T1000 (cell line): ENCODE results near the gene CCR5AS.
"Not testable (repeated sequence)": the region's sequence is repeated elsewhere in the genome, so short reads cannot be mapped to it uniquely, and the experiment has no call there.

ENCODE experiments used
- DNase-seq: peaks from one replicate; lab custom pipeline; 2025; ENCODE audit warnings: mixed read lengths; lab: John Stamatoyannopoulos, UW

The CCR5AS gene

DNA sequence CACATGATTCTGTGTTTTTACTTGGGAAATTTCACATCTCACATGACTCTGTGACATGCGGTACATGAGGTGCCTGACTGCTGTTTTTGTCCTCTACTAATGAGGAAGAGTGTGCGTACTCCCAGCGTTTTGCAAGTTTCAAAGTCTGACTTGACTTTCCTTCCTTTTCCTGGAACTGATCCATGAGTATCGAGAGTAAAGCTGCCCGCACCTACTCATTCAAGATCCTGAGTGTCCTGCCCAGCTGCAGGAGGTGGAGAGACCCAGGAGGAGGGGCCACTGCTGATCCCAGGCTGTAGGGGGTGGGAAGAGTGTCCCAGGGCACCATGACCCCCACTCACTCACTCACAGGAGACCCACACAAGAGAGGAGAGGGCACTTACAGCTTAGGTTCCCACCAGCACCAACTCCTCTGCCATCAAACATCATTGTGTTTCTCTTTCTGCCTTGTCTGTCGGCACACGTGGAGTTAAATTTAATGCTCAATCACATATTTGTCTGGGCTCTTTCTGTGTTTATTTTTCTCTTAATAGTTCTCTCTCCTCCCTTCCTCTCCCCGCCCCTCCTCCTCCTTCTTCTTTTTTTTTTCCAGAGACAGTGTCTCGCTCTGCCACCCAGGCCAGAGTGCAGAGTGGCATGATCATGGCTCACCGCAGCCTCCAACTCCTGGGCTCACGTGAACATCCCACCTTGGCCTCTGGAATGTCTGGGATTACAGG lies 1.4 kb downstream of the CCR5AS start:
- DNase-seq = no peak

DNA sequence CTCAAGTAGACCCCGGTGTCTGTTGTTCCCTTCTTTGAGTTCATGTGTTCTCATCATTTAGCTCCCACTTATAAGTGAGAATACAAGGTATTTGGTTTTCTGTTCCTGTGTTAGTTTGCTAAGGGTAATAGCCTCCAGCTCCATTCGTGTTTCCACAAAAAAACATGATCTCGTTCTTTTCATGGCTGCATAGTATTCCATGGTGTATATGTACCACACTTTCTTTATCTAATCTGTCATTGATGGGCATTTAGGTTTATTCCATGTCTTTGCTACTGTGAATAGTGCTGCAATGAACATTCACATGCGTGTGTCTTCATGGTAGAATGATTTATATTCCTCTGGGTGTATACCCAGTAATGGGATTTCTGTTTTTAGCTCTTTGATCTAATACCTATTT lies 4.0 kb downstream of the CCR5AS start:
- DNase-seq = not testable (repeated sequence)

DNA sequence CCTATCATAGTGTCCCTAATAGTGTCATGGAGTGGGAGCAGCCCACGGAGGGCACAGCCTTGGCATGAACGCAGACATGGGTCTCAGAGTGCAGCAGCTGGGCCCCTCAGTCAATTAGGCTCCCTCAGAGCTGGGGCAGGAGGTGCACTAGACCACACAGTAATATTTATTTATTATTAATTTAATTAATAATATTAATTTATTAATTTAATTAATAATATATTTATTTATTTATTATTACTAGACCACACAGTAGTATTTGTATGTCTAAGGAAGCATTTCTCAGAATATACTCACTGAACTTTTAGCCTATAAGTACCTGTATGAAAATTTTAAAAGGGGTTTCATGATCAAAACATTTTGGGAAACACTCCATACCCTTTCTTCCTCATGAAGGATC lies 5.3 kb downstream of the CCR5AS start:
- DNase-seq = no peak

DNA sequence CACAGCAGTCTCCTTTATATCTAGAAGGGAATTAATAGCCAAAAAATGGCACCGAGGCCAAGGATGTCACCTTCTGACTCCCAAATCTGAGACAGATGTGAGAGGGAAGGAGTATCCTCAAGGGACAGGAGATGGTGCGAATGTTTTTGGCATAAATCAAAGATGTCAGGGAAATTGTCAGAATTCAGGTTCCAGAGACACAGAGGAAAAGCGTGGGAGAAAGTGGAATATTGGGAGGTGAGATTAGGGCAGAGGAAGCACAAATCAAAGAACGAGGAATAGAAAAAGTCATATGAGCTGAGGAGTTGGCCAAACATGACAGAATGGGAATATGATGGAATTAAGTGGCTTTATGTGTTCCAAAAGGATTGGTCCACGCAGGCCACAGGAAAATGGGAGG lies 6.0 kb downstream of the CCR5AS start:
- no peak for DNase-seq

DNA sequence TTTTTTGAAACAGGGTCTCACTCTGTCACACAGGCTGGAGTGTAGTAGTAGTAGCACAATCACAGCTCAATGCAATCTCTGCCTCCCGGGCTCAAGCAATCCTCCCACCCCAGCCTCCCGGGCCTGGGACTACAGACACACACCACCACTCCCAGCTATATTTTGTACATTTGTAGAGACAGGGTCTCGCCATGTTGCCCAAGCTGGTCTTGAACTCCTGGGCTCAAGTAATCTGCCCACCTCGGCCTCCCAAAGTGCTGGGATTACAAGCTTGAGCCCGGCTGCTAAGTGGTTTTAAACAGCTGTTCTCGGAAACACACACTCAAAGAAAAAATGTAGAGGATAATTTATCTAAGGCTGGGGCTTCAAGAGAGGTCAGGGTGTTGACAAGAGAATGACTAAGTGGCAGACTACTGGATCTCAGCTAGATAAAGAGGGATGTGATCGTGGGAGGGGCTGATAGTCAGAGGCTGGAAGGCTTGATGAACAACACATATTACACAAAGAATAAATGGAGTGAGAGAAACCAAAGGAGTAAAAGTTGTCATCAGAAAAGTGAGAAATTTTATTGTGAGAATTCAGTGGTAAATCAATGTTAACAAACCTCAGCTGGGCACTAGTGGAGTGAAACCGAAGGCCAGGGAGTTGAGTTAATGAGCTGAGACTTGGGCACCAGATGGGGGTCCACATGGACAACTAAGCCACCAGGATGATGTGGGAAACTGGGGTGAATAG lies 6.7 kb downstream of the CCR5AS start:
- no peak for DNase-seq

DNA sequence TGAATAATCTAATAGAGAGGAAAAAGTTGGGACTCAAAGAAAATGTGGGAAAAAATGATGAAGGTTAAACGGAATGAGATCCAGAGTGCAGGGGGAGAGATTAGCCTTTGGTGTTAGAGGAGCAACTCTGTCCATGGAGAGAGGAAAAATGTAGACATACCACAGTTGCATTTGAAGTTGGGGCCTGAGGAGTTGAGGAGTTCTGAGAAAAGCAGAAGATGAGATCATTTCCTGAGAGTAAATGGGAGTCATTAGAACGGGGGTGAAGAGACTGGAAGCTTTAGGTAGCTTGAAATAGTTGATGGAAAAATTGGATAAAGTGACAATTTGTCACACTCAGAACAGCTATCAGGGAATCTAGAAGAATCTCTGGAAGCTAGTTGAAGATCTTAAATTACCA lies 7.3 kb downstream of the CCR5AS start:
- no peak for DNase-seq

DNA sequence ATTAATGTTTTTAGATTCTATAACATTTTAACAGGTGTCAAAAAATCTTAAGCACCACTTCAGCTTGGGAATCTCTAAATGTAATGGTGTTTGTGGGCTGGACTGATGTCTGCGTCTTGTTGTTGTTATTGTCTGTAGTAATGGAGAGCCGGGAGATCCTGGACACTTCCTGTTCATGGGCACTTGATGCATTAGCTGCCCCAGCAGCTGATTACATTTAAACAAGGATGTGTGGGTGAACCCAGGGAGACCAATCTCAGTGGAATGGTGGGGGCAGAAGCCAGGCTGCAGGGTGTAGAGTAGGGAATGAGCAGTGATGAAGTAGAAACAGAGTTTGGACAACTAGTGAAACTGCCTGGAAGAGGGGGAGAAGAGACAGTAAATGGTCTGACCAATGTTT lies 7.8 kb downstream of the CCR5AS start:
- DNase-seq = no peak

DNA sequence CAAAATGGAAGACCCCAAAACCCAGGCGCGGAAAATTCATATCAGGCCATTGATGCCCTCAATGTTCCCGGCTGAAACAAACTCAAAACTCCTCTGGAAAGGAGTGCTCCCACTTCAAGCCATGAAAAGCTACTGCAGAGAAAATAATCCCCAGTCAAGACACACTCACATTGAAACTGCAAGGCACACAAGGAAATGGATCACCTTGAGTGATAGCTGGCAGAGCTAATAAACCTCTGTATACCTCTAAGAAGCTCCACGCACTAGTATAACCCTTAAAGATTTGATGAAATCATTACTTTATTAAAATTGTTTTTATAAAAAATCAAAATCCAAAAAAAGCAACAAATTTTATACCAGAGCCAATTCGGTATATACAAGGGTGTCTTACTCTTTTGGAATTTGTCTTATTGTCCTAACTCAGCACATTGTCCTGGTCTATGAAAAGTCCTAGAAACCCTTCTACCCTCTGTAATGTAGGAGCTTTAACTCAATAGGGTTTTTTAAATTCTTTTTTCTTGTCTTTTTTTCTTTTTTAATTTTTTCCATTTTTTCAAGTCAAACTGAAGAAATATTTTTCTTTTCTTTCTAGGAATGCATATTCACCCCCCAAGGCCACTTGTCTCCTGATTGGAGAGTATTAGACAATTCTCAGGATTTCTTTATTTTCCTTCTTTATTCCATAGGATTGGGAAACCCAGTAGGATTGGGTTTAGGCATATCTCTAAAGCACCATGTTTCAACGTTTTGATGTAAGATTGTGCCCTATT lies 8.5 kb downstream of the CCR5AS start:
- no peak for DNase-seq

DNA sequence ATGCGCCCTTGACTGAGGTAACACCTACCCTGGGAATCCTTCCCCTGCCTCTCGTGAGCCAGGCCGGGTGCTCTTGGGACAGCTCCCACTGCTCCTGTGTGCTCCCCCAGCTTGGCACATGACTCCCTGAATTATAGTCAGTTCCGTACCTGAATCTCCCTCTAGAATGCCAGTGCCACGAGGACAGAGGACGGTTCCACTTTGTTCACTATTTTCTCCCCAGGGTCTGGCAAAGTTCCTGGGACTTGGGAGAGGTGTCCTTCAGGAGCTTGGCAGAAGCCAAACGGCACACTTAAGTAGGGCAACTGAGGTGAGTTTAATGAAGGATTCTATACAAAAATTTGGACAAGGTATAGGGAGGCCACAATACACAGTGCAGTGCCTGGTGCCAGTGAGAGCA lies 9.8 kb downstream of the CCR5AS start:
- no peak for DNase-seq

DNA sequence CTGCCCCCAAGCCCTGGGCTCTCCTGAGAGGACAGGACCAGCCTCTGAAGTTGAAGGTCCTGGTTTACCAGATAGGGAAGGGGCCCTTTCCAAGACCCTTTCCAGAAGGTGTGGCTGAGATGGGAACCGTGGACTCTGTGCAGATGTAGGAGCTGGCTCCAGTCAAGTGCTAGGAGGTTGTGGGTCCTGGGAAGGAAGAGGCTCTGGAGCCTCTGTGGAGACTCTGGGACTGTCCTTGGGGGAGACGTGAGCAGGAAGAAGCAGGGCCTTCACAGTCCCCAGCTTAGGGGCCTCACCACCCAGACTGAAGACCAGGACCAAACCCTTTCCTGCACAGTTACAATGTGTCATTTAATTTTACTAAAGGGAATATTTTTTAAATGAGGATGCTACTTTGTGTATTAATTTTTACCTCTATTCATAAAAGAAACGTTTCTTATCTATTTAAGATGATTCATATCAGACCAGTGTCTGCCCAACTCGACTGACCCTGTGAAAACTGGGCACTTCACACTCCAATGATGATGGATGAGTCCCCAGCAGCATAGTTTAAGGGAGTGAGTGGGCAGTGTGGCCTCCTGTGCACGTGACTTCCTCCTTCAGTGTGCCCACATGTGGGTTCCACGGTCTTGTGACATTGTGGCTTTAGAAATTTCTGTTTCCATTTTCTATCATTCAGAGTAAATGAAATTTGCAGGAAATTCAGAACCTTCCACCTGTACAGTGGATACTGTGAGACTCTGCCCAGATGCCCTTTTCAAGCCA lies 10.9 kb downstream of the CCR5AS start:
- no peak for DNase-seq

DNA sequence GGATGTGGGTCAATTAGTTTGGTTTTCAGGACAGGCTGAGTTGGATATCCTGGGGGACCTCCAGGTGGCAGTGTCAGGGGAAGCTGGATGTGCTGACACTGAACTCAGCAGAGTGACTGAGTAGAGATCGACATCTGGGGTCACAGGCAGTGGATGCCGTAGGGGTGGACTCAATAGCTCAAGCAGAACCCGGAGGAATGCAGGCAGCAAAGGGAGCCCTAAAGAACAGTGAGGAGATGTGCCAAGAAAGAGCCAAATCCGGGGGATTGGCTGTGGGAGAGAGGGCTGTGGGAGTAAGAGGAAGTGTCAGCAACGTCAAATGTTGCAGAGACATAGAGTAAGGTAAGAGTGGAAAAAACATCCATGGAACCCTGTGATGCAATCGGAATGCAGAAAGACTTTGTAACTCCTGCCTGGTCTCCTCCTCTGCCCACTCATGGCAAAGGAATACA lies 11.6 kb downstream of the CCR5AS start:
- no peak for DNase-seq

DNA sequence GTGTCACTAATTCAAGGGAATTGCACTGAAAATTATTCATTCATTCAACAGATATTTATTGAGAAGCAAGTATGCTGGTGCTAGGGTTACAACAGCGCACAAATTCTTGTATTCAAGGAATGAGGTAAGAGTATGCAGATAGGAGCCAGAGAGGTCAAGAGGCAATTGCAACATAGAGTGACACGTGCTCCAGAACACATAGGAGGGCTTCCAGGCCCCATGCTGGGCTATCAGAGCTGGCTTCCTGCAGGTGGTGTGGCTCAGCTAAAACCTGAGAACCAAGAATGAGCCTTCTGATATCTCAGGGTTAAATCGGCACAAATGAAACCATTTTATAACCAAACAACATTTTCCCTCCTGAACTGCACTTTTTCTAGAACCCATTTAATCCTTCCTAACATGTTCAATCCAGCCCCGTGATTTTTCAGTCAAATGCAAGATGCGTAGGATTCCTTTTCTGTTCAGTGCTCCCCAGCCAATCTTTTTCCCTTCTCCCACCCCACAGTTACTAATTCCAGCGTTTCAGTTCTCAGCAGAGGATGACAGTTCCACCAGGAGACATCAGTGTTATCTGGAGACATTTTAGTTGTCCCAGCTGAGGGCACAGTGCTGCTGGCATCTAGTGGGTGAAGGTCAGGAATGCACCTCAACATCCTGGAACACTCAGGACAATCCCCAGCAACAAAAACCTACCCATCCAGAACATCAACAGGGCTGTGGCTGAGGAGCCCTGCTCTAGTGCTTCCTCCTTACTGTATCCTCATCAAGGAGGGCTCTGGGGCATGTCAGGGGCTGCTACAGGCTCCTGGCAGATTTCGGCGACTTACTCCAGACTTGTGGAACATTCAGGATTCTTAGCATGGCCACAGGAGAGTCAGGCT lies 13.1 kb downstream of the CCR5AS start:
- no peak for DNase-seq

DNA sequence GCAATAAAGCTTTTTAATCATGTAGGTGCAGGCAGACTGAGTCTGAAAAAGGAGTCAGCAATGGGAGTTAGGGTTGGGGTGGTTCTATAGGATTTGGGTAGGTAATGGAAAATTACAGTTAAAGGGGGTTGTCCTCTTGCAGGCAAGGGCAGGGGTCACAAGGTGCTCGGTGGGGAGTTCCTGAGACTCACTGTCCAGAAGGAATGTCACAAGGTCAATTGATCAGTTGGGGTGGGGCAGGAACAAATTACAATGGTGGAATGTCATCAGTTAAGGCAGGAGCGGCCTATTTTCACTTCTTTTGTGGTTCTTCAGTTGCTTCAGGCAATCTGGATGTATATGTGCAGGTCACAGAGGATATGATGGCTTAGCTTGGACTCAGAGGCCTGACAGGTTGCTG lies 13.9 kb downstream of the CCR5AS start:
- DNase-seq = no peak

DNA sequence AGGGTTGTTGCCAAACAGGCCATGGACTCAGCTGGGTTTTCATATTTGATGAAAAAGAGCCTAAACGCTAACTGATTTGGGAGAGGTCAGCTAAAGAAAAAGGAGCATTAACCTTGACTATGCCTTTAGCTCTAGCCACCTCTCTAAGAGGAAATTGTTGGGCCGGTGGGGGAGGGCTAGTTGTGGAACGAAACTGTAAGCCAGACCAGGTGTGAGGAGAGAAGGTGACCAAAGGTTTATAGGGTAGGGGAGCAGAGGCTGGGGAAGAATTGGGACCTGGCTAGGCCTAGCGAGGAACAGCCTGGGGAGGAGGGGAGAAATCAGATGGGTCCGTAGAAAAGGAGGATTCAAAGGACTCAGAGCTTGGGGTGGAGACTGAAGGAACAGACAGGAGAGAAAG lies 15.3 kb downstream of the CCR5AS start:
- not testable (repeated sequence) for DNase-seq

DNA sequence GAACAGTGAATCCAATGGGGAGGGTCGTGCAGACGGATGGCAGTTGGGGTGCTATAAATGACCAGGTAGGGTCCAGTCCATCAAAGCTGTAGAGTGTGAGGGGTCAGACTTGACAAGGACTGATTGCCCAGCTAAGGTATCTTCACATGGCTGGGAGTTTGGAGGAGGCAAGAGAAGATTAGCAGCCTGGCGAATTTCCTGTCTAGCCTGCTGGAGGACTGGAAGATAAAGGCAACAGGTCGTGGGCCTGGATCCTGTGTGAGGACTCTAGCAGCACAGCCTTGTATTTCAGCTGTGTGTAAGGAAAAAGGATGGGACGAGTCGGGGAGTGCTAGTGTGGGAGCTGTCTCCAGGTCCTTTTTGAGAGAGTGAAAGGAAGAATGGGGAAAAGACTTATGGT lies 17.6 kb downstream of the CCR5AS start:
- DNase-seq = no peak

DNA sequence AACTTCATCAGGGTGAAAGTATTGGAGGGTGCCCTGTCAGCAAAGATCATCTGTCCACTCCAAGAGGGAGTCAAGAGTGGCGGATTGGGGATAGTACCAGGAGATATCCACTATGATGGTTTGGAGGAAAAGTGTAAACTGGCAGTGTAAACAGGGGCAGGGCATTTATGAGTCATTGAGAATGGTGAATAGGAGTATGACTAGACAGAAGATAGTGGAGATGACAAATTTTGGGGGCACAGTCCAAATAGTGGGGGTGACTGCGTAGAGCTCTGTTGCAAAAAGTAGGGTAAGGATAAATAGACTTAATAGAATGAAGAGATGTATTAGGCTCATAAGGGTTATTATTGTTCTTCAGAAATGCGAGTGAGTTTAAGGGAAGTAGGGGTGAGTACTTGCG lies 18.0 kb downstream of the CCR5AS start:
- not testable (repeated sequence) for DNase-seq

DNA sequence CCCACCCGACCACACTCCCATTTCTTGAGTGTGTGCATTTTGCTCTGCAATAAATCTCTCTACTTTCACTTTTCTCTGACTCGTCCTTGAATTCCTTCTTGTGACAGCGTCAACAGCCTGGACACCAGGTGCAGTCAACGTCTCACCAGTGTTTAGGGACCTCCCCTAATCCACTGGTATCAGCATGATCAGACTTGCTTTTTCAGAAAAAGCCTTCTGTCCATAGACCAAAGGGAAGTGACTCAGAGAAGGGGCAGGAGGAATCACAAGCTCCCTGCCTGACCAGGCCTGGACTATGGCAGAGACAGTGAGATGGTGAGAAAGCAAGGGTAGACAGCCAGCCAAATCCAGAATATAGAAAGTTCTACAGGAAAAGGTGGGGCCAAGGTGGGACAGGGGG lies 20.7 kb downstream of the CCR5AS start:
- DNase-seq = no peak

DNA sequence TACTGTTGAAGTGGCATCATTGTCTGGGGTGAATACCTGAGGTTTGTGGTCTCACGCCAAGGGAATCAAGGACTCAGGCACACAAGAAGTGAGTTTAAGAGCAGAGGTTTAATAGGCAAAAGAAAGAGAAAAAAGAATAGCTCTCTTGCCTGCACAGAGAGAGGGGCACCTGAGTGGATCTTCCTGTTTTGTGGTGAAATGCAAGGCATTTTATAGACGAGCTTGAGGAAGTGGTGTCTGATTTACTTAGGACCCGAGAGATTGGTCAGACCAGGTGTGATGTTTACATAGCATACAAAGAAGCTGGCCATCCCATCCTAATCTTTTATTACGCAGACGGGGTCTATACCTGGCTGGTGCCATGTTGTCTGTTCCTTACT lies 22.9 kb downstream of the CCR5AS start:
- DNase-seq = no peak

DNA sequence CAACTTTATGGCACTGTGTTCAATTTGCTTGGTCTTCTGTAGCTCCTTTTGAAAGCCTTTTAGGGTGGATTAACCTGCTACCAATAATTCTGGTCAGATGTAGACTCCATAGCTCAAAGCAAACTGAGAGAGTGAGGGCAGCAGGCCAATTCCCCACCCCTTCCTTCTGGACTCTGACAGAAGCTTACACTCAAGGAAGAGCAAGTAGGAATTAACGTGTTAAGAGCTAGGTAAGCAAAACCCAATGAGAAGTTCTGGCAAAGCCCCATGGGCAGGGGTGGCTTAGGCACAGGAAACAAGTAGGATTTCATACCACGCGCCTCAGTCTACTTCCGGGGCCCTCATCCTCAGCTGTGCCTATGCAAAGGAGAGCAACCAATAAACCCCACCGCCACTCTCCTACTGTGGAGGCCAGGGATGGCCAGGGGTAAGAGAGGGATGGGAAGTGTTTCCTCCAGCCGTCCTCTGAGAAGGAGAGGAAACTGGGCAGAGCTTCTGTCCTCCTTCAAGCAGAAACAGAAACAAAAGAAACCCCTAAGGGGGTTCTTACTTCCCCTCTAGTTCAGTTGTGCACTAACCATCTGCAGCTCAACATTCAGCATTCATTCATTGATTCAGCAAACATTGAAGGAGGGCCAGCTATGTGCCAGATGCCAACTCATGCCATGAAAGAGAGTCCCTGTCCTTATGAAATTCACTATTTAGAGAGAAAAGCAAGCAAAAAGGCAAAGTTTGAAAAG lies 23.5 kb downstream of the CCR5AS start:
- no peak for DNase-seq

DNA sequence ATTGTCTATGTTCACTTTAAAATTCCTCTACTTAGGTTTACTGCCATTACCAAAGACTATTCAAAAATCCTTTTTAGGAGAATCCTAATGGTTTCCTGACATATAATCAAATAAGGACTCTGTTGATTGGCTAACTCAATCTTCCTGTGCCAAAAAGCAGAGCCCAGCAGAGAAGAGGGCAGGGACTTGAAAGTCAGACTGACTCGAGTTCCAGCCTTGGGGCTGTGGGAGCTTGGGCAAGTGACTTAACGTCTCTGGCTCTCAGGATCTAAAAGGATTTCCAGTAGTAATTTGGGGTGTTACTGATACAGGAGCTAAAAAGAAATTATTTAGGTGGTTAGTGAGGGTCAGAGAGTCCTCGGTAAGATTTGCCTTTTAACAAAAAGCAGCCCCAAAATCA lies 25.2 kb downstream of the CCR5AS start:
- no peak for DNase-seq
